ENCODE measurements around the gene ATP11C. TPM values are rescaled to one million over a fixed set of nuclear protein-coding genes. Genes with fewer than 3 reads are reported as not detected.

The ATP11C gene
- total RNA-seq, 4 donors from 2014 or later, result 5.9 to 24.4 (median 14.9) TPM

DNA sequence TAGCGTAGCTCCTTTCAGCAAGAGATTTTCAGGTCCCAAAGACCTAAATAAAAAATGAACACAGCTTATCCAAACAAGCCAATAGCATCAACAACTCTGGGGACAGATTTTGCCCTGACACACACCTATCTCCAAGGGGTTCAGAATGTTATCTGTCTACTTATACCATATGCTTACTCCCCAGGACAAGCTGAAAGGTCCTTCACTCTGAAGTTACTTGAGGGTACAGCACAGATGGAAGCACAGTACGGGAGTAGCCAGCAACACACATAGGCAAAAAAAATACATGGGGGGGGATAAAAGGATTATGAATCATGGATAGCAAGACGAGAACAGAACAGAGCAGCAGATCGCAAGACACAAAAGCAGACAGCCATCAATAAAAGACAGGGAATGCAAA lies 134.2 kb downstream of the ATP11C start:
- Histone ChIP-seq H3K27ac (no peak overlapping the region), H3K27me3 (no peaks in the 10 kb centered on the region), H3K9me3 (no peaks in the 10 kb centered on the region), H3K36me3 (peaks cover 0 to 39% (median 7%) of the 10 kb centered on the region in 3 donors), H3K4me3 (no peak overlapping the region), H3K4me1 (no peaks in the 10 kb centered on the region)
- intact Hi-C loops (cut with DNase I), result loop anchor here (10.0 kb wide), 1 partner anchor 64 kb away; no protein-coding TSS in a partner anchor
- WGBS, 2 donors, result 86 to 89% methylated on average over 3 to 4 of the region's 4 CpGs
- DNase-seq, result no peak
- TF ChIP-seq POLR2A (IDR thresholded peaks at IDR 0.05), result no peak
- TF ChIP-seq, protein P1, sequence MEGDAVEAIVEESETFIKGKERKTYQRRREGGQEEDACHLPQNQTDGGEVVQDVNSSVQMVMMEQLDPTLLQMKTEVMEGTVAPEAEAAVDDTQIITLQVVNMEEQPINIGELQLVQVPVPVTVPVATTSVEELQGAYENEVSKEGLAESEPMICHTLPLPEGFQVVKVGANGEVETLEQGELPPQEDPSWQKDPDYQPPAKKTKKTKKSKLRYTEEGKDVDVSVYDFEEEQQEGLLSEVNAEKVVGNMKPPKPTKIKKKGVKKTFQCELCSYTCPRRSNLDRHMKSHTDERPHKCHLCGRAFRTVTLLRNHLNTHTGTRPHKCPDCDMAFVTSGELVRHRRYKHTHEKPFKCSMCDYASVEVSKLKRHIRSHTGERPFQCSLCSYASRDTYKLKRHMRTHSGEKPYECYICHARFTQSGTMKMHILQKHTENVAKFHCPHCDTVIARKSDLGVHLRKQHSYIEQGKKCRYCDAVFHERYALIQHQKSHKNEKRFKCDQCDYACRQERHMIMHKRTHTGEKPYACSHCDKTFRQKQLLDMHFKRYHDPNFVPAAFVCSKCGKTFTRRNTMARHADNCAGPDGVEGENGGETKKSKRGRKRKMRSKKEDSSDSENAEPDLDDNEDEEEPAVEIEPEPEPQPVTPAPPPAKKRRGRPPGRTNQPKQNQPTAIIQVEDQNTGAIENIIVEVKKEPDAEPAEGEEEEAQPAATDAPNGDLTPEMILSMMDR (IDR thresholded peaks at IDR 0.05), result no peak

DNA sequence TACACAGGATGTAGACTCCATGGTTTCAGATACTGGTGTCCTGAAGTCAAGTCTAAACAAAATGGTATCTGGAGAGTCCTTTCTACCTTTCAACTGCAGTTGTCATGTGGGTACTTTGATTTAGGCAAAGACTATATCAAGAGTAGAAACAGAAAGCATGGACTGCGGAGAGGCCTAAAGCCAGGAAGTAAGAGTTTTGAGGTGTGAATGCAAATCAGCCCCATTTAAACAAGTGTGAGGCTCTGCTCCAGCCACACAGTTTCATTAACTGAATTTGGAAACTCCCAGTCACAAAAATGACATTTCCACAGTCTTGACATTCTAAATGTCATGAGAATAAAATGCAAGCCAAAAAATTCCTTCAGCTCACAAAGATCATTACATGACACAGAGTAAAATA lies 137.7 kb downstream of the ATP11C start:
- H3K36me3 ChIP-seq, result peaks cover 0 to 18% (median 0%) of the 10 kb centered on the region in 3 donors
- no peaks in the 10 kb centered on the region for H3K4me1 ChIP-seq
- 67 to 80% methylated on average over 1 of the region's 1 CpG for WGBS, 2 donors

DNA sequence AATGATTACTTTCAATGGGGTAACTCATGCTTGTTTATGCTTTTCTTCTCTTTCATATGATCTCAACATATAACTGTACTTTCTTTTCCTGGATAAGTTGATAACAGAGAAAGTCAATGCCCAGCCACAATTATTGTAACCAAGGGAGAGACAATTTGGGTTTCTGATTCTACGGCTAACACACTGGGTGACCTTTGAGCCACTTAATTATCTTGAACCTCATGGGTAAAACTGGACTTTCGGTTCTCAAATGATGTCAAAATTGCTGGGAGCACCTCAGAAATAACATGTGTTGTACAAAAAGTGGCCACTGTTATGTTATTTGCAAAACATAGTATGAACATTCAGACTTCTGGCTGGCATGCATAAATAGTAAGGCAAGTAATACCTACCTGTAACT lies 145.3 kb downstream of the ATP11C start:
- WGBS, 2 donors, result 68 to 100% methylated on average over 2 of the region's 2 CpGs
- intact Hi-C loops (cut with DNase I), result no loop called here
- no peak for DNase-seq

More for the DNA sequence above, 137.7 kb downstream of the ATP11C start:
- no peaks in the 10 kb centered on the region for H3K27me3 ChIP-seq
- no peak overlapping the region for H3K27ac ChIP-seq
- intact Hi-C loops (cut with DNase I), result loop anchor here (10.0 kb wide), 1 partner anchor 60 kb away; no protein-coding TSS in a partner anchor
- no peak for DNase-seq
- TF ChIP-seq, protein P1 (IDR thresholded peaks at IDR 0.05), result no peak
- no peak for TF ChIP-seq POLR2A (IDR thresholded peaks at IDR 0.05)
- no peaks in the 10 kb centered on the region for H3K9me3 ChIP-seq
- no peak overlapping the region for H3K4me3 ChIP-seq

DNA sequence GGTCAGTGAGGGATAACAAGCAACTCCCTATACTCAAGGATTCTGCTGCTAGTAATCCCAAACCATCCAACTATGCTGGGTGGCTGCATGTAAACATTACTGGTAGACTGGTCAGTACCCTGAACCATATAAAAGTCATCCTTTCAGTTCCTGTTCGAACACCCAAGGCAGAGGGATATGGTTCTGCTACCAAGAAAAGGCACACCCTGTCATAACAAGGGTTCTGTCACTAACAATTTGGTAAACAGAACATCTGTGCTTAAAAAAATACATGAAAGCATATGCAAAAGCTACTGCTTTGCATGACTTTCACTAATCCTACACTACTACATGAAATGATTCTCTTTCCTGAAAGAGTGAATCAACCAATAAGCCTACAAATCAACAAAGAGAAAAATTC lies 148.0 kb downstream of the ATP11C start:
- Histone ChIP-seq H3K4me1 (no peaks in the 10 kb centered on the region), H3K27ac (no peak overlapping the region), H3K36me3 (peaks cover 0 to 62% (median 0%) of the 10 kb centered on the region in 3 donors), H3K9me3 (no peaks in the 10 kb centered on the region), H3K4me3 (no peak overlapping the region), H3K27me3 (no peaks in the 10 kb centered on the region)
- 100% methylated on average over 1 of the region's 1 CpG for WGBS, 2 donors
- TF ChIP-seq POLR2A (IDR thresholded peaks at IDR 0.05), result no peak
- TF ChIP-seq, protein P1 (IDR thresholded peaks at IDR 0.05), result no peak
- intact Hi-C loops (cut with DNase I), result no loop called here
- DNase-seq, result no peak

More for the DNA sequence above, 145.3 kb downstream of the ATP11C start:
- H3K27ac ChIP-seq, result no peak overlapping the region
- no peaks in the 10 kb centered on the region for H3K4me1 ChIP-seq
- no peaks in the 10 kb centered on the region for H3K27me3 ChIP-seq
- H3K36me3 ChIP-seq, result peaks cover 0 to 57% (median 0%) of the 10 kb centered on the region in 3 donors
- no peaks in the 10 kb centered on the region for H3K9me3 ChIP-seq
- no peak for TF ChIP-seq POLR2A (IDR thresholded peaks at IDR 0.05)
- TF ChIP-seq, protein P1 (IDR thresholded peaks at IDR 0.05), result no peak
- H3K4me3 ChIP-seq, result no peak overlapping the region

DNA sequence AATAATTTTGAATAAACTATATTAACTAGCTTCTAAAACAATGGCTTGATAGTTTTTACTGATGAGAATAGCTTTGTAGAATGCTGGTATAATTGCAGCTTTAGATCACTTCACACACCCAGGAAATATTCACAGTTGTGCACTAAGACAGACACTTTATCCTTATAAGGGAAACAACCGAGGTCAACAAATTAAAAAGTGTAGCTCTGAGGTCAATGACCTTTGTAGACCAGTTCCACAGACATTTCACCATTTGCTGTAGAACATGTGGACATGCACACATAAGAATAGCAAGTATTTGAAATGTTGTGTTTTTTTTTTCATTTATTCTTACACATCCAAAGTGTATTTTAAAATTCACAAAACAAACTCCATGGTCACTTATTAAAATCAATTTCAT lies 148.9 kb downstream of the ATP11C start:
- Histone ChIP-seq H3K27me3 (no peaks in the 10 kb centered on the region), H3K27ac (no peak overlapping the region), H3K36me3 (peaks cover 0 to 54% (median 0%) of the 10 kb centered on the region in 3 donors), H3K4me1 (no peaks in the 10 kb centered on the region), H3K4me3 (no peak overlapping the region), H3K9me3 (no peaks in the 10 kb centered on the region)
- 46 to 90% methylated on average over 1 of the region's 1 CpG for WGBS, 2 donors
- TF ChIP-seq, protein P1 (IDR thresholded peaks at IDR 0.05), result no peak
- TF ChIP-seq POLR2A (IDR thresholded peaks at IDR 0.05), result no peak
- DNase-seq, result no peak
- intact Hi-C loops (cut with DNase I), result no loop called here
